GM18517 (cell line): Measurements from ENCODE around the gene EML1.

Source experiments
- ATAC-seq: cut with Tn5 transposase; IDR thresholded peaks from one replicate; pipeline ENCODE4 v1.9.1; 2021; ENCODE audit warnings: mild to moderate bottlenecking, moderate library complexity; ENCODE audit not compliant: unreplicated experiment

Gene EML1

GRCh38 chr14:99952039-99952438 lies 158.8 kb downstream of the EML1 start:
- ATAC-seq: no peak

GRCh38 chr14:99952453-99952852 lies 159.2 kb downstream of the EML1 start:
- no peak for ATAC-seq

GRCh38 chr14:99955826-99956455 lies 162.7 kb downstream of the EML1 start:
- ATAC-seq: no peak

GRCh38 chr14:99958380-99958779 lies 165.2 kb downstream of the EML1 start:
- ATAC-seq: no peak

GRCh38 chr14:99961826-99962518 lies 168.8 kb downstream of the EML1 start:
- no peak for ATAC-seq

- ATAC-seq: no peak
Measured at GRCh38 chr14:99964979-99965378, 171.8 kb downstream of the EML1 start.

- ATAC-seq: no peak
Measured at GRCh38 chr14:99966037-99966835, 173.0 kb downstream of the EML1 start.

GRCh38 chr14:99966912-99967311 lies 173.7 kb downstream of the EML1 start:
- no peak for ATAC-seq

GRCh38 chr14:99968191-99968920 lies 175.1 kb downstream of the EML1 start:
- ATAC-seq: no peak

GRCh38 chr14:99968941-99969340 lies 175.7 kb downstream of the EML1 start:
- ATAC-seq: no peak

GRCh38 chr14:99969673-99970322 lies 176.6 kb downstream of the EML1 start:
- no peak for ATAC-seq

GRCh38 chr14:99971087-99971940 lies 178.1 kb downstream of the EML1 start:
- peak; percentile 60 for ATAC-seq

- ATAC-seq: peak; percentile 12
Measured at GRCh38 chr14:99971941-99972747, 178.9 kb downstream of the EML1 start.

GRCh38 chr14:99972748-99973466 lies 179.7 kb downstream of the EML1 start:
- no peak for ATAC-seq

GRCh38 chr14:99975190-99975589 lies 182.0 kb downstream of the EML1 start:
- ATAC-seq: no peak

GRCh38 chr14:99976021-99976420 lies 182.8 kb downstream of the EML1 start:
- no peak for ATAC-seq

GRCh38 chr14:99976681-99977080 lies 183.5 kb downstream of the EML1 start:
- no peak for ATAC-seq

- ATAC-seq: no peak
Measured at GRCh38 chr14:99980299-99980698, 187.1 kb downstream of the EML1 start.
